Keratinocyte (primary cell): ENCODE measurements around the gene MAP1LC3B.

Experiments used
- EZH2 ChIP-seq: IDR thresholded peaks from one replicate; pipeline ENCODE4 v1.6.1; 2012; ENCODE audit warnings: inconsistent platforms, mild to moderate bottlenecking, low read length, moderate library complexity
- TF ChIP-seq, protein P1 (sequence below), 3 experiments: IDR thresholded peaks in 1 of 3; conservative IDR thresholded peaks in 1 of 3; optimal IDR thresholded peaks in 1 of 3; 2 replicates in 2 of 3; 3 replicates in 1 of 3; pipeline versions ENCODE3 to v1.5.1; 2011; ENCODE audit warnings: low read length in 3 of 3, mild to moderate bottlenecking in 3 of 3, moderate library complexity in 2 of 3, control low read depth in 1 of 3, inconsistent platforms in 1 of 3; ENCODE audit not compliant: insufficient read depth in 2 of 3; ENCODE audit errors: extremely low read depth in 1 of 3

- TF ChIP-seq, protein P1, sequence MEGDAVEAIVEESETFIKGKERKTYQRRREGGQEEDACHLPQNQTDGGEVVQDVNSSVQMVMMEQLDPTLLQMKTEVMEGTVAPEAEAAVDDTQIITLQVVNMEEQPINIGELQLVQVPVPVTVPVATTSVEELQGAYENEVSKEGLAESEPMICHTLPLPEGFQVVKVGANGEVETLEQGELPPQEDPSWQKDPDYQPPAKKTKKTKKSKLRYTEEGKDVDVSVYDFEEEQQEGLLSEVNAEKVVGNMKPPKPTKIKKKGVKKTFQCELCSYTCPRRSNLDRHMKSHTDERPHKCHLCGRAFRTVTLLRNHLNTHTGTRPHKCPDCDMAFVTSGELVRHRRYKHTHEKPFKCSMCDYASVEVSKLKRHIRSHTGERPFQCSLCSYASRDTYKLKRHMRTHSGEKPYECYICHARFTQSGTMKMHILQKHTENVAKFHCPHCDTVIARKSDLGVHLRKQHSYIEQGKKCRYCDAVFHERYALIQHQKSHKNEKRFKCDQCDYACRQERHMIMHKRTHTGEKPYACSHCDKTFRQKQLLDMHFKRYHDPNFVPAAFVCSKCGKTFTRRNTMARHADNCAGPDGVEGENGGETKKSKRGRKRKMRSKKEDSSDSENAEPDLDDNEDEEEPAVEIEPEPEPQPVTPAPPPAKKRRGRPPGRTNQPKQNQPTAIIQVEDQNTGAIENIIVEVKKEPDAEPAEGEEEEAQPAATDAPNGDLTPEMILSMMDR (optimal IDR thresholded peaks at IDR 0.05 in 1 of 3, IDR thresholded peaks at IDR 0.05 in 1 of 3, conservative IDR thresholded peaks at IDR 0.05 in 1 of 3; ENCODE audit: extremely low read depth in 1 of 3, insufficient read depth in 2 of 3, low read length in 3 of 3) = no peak
- TF ChIP-seq EZH2 = no peak
These were observed 42.1 kb upstream of the MAP1LC3B start for GRCh38 chr16:87350031-87350430.
